Esophagus muscularis mucosa (tissue), 4 donors: ENCODE measurements around the gene NTF3. TPM values are rescaled to one million over a fixed set of nuclear protein-coding genes. Genes with fewer than 3 reads are reported as not detected.
A peak's percentile ranks its signal among the peaks of the same experiment; 100 is the strongest.

Experiments
- DNase-seq: peaks from one replicate; pipeline ENCODE4 v3.0.0-alpha.2; 2017; ENCODE audit errors: extremely low spot score
- H3K27ac ChIP-seq, 4 donors: fragments of 200-600 bp; sonication (generic); replicated peaks in 1 of 4; 1 replicate in 3 of 4; 2 replicates in 1 of 4; pipeline ENCODE4 v1.5.1; 2016 to 2019; ENCODE audit warnings: mild to moderate bottlenecking in 1 of 4
- H3K27me3 ChIP-seq, 4 donors: fragments of 200-600 bp; sonication (generic); one replicate each; pipeline versions ENCODE4 v1.5.1 to v1.6.0; 2016 to 2019
- H3K36me3 ChIP-seq, 4 donors: fragments of 200-600 bp; sonication (generic); one replicate each; pipeline ENCODE4 v1.5.1; 2016 to 2019
- H3K4me1 ChIP-seq, 4 donors: fragments of 200-600 bp; sonication (generic); one replicate each; pipeline ENCODE4 v1.5.1; 2016 to 2019
- H3K4me3 ChIP-seq, 4 donors: fragments of 200-600 bp; sonication (generic); 1 replicate in 2 of 4; 2 replicates in 2 of 4; pipeline ENCODE4 v1.5.1; 2016 to 2019; ENCODE audit warnings: mild to moderate bottlenecking in 4 of 4, moderate library complexity in 1 of 4
- H3K9me3 ChIP-seq, 4 donors: fragments of 200-600 bp; sonication (generic); 1 replicate in 3 of 4; 2 replicates in 1 of 4; pipeline ENCODE4 v1.5.1; 2016 to 2019
- EP300 ChIP-seq: sonication (generic); formaldehyde crosslinking; IDR thresholded peaks from one replicate; pipeline ENCODE4 v1.6.1; 2017; ENCODE audit warnings: antibody characterized with exemption
- POLR2A ChIP-seq: fragments of 450-650 bp; IDR thresholded peaks from one replicate; pipeline ENCODE4 v1.6.1; 2017; ENCODE audit warnings: antibody characterized with exemption, moderate library complexity, mild to moderate bottlenecking, low read depth
- POLR2AphosphoS5 ChIP-seq, 2 donors: sonication (generic); formaldehyde crosslinking; IDR thresholded peaks; one replicate each; pipeline ENCODE4 v1.6.1; 2017; ENCODE audit warnings: antibody characterized with exemption in 2 of 2
- WGBS: methylation state at CpG from one replicate; pipeline ENCODE4 v1.1.5; 2018; 5-methylcytosine and 5-hydroxymethylcytosine counted together
- intact Hi-C: fragments of 100-400 bp; cut with DNase I; formaldehyde crosslinking; loops from one replicate; pipeline ENCODE4 v1.15.1; 2023
- total RNA-seq, 4 donors: library from RNA; depleted of rRNA; stranded (reverse); fragments of >200 nt; gene quantifications; one replicate each; pipeline versions ENCODE4 v1.1.0 to v1.2.1, GENCODE V29; 2016
- TF ChIP-seq, protein P1 (sequence below), 3 experiments: fragments of 200-600 bp in 2 of 3; fragments of 450-650 bp in 1 of 3; sonication (generic) in 2 of 3; IDR thresholded peaks; one replicate each; pipeline ENCODE4 v1.5.1; 2017 to 2019; ENCODE audit warnings: antibody characterized with exemption in 3 of 3, mild to moderate bottlenecking in 2 of 3, moderate library complexity in 1 of 3

Gene NTF3
- total RNA-seq, 4 donors from 2014 or later = 0.71 to 1.2 (median 1.0) TPM; not detected in 1

GRCh38 chr12:5511644-5512600, 80.0 kb downstream of the NTF3 start:
- 18% methylated on average over 28 of the region's 36 CpGs for WGBS
- TF ChIP-seq POLR2AphosphoS5 (IDR thresholded peaks at IDR 0.05) (peak in 1 of 2 donors; percentile 5), EP300 (no peak)
- TF ChIP-seq, protein P1, sequence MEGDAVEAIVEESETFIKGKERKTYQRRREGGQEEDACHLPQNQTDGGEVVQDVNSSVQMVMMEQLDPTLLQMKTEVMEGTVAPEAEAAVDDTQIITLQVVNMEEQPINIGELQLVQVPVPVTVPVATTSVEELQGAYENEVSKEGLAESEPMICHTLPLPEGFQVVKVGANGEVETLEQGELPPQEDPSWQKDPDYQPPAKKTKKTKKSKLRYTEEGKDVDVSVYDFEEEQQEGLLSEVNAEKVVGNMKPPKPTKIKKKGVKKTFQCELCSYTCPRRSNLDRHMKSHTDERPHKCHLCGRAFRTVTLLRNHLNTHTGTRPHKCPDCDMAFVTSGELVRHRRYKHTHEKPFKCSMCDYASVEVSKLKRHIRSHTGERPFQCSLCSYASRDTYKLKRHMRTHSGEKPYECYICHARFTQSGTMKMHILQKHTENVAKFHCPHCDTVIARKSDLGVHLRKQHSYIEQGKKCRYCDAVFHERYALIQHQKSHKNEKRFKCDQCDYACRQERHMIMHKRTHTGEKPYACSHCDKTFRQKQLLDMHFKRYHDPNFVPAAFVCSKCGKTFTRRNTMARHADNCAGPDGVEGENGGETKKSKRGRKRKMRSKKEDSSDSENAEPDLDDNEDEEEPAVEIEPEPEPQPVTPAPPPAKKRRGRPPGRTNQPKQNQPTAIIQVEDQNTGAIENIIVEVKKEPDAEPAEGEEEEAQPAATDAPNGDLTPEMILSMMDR (IDR thresholded peaks at IDR 0.05) = peak; percentile 26 to 42 (median 37)
- Histone ChIP-seq H3K4me3 (peak overlapping the region in 2 of 4 donors; percentile 10 to 31), H3K9me3 (no peaks in the 10 kb centered on the region), H3K36me3 (no peaks in the 10 kb centered on the region), H3K27ac (peak overlapping the region in 1 of 4 donors; percentile 3), H3K4me1 (peaks cover 6 to 26% (median 21%) of the 10 kb centered on the region in 4 donors), H3K27me3 (peaks cover 0 to 7% (median 3%) of the 10 kb centered on the region in 4 donors)
- intact Hi-C loops = no loop called here
- DNase-seq = no peak

GRCh38 chr12:5512601-5512970, 80.7 kb downstream of the NTF3 start:
- no peaks in the 10 kb centered on the region for H3K9me3 ChIP-seq
- no peak overlapping the region for H3K27ac ChIP-seq
- H3K27me3 ChIP-seq = peaks cover 0 to 7% (median 3%) of the 10 kb centered on the region in 4 donors
- no peak for TF ChIP-seq POLR2AphosphoS5 (IDR thresholded peaks at IDR 0.05)
- TF ChIP-seq EP300 = no peak
- TF ChIP-seq POLR2A = no peak
- TF ChIP-seq, protein P1 (IDR thresholded peaks at IDR 0.05) = no peak
- peaks cover 3 to 26% (median 19%) of the 10 kb centered on the region in 4 donors for H3K4me1 ChIP-seq
- intact Hi-C loops = no loop called here
- DNase-seq = no peak
- 32% methylated on average over 7 of the region's 7 CpGs for WGBS
- no peaks in the 10 kb centered on the region for H3K36me3 ChIP-seq
- H3K4me3 ChIP-seq = no peak overlapping the region

GRCh38 chr12:5513406-5513805, 81.5 kb downstream of the NTF3 start:
- DNase-seq = no peak
- H3K27ac ChIP-seq = no peak overlapping the region

DNA sequence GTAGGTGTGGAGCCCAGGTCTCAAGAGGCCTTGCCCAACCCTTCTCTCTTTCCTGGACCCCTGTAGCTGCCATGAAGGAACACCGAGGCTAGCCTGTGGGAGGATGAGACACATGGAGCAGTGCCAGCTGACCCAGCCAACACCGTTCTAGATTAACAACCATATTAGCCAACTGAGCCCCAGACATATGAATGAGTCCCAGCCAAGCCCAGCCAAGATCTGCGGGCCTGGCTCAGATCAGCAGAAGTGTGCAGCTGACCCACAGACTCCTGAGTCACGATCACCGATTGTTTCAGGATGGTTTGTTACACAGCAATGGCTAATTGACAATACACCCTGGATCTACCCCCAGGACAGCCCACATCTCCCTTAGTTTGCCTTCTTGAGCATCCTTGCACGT, 82.1 kb downstream of the NTF3 start:
- Histone ChIP-seq H3K4me1 (peaks cover 3 to 26% (median 19%) of the 10 kb centered on the region in 4 donors), H3K36me3 (no peaks in the 10 kb centered on the region), H3K4me3 (no peak overlapping the region), H3K27ac (no peak overlapping the region), H3K27me3 (peaks cover 0 to 7% (median 3%) of the 10 kb centered on the region in 4 donors), H3K9me3 (no peaks in the 10 kb centered on the region)
- intact Hi-C loops = no loop called here
- WGBS = 72% methylated on average over 6 of the region's 6 CpGs
- TF ChIP-seq, protein P1 (IDR thresholded peaks at IDR 0.05) = no peak
- TF ChIP-seq POLR2AphosphoS5 (IDR thresholded peaks at IDR 0.05) (no peak), EP300 (no peak), POLR2A (no peak)
- DNase-seq = no peak

More at GRCh38 chr12:5513406-5513805, 81.5 kb downstream of the NTF3 start:
- TF ChIP-seq, protein P1 (IDR thresholded peaks at IDR 0.05) = no peak
- TF ChIP-seq EP300 = no peak
- no peak for TF ChIP-seq POLR2AphosphoS5 (IDR thresholded peaks at IDR 0.05)
- TF ChIP-seq POLR2A = no peak
- H3K9me3 ChIP-seq = no peaks in the 10 kb centered on the region
- H3K4me3 ChIP-seq = no peak overlapping the region
- H3K36me3 ChIP-seq = no peaks in the 10 kb centered on the region
- H3K4me1 ChIP-seq = peaks cover 3 to 26% (median 19%) of the 10 kb centered on the region in 4 donors
- 91% methylated on average over 3 of the region's 4 CpGs for WGBS
- intact Hi-C loops = no loop called here
- H3K27me3 ChIP-seq = peaks cover 0 to 7% (median 3%) of the 10 kb centered on the region in 4 donors
